Activated effector memory CD4-positive, alpha-beta T cell treated with Interleukin-2 at 50 U/mL for 16 hours (primary cell): ENCODE measurements around the gene ANKRD52.
"Not testable (repeated sequence)": the region's sequence is repeated elsewhere in the genome, so short reads cannot be mapped to it uniquely, and the experiment has no call there.

Source experiments
- DNase-seq: peaks from one replicate; pipeline ENCODE4 v3.0.0-alpha.2; 2020

The ANKRD52 gene

DNA sequence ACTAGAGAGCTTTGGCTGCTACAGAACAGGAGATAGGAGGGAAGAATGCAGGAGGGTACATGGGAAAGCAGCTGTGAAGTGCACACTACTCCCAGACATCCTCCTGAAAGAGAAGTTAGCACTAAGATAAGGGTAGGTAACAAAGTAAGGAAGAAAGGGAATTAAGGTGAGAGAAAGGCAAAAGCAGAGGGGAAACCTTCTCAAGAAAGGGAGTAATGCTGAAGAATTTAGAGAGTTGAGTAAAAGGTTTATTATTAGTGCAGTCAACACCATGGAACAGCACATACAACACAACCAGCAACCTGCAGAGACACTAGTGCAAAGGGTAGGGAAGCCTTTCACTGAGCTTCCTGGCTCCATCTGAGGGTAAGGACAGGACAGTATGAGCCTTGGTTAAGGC lies 53.9 kb downstream of the ANKRD52 start:
- DNase-seq, result no peak

DNA sequence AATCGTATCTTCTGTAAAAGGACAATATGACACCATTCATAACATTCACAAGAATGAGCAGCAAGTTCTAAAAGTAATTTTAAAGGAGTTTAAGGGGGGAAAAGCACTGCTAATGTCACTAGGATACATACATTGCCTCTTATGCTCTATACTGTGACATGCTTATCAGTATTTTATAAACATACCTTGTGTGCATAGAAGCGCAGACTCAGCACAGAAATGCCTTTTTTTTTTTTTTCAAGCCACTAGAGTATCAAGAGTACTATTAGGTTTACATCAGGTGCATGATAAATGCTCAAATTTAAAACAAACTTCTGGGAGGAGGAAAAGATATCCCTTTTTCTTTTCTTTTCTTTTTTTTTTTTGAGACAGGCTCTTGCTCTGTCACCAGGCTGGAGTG lies 55.3 kb downstream of the ANKRD52 start:
- DNase-seq, result no peak

DNA sequence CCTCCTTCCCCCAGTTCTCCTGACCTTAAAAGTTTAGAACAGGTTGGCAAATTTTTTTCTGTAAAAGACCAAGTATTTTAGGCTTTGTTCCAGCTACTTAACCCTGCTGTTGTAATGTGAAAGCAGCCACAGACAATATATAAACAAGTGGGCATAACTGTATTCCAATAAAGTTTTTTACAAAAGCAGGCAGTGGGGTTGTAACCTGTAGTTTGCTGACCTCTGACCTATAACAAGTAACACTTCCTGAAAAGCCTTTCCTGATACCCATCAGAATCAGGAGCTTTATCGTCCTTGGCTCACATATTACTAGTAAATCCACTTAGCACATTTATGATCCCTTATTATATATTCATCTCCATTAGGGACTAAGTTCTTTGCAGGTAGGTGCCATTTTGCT lies 55.8 kb downstream of the ANKRD52 start:
- DNase-seq, result no peak

- no peak for DNase-seq
Observed at GRCh38 chr12:56198836-56199235, 59.3 kb downstream of the ANKRD52 start.

GRCh38 chr12:56197921-56198635 lies 60.1 kb downstream of the ANKRD52 start:
- no peak for DNase-seq

- DNase-seq, result not testable (repeated sequence)
Observed at GRCh38 chr12:56196818-56197550, 61.2 kb downstream of the ANKRD52 start.

DNA sequence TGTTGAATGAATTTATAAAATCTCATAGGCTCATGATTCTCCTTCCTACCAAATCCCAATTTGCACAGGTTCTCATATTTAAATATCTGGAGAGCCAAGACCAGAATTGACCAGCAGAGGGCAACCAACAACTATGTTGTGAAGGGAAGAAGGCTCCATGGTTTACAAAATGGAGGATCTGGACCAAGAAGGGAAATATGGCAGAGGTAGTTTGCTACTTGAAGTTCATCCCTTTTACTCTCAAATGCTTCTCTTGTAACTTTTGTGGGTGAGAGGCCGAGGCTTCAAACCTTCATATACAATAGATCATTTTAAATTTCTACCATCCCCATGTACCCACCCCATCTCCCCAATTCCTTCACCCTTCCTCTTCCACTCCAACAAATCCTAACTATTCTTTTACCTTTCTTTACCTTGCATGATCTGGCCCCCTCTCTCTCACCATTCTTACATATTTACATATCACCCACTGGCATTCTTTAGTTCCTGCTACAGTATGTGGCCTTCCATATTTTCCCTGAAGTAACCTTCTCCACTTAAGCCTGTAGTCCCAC lies 65.1 kb downstream of the ANKRD52 start:
- peak; percentile 34 for DNase-seq

- DNase-seq, result no peak
Observed at GRCh38 chr12:56192582-56192981, 65.6 kb downstream of the ANKRD52 start.

GRCh38 chr12:56190695-56191155 lies 67.5 kb downstream of the ANKRD52 start:
- no peak for DNase-seq

DNA sequence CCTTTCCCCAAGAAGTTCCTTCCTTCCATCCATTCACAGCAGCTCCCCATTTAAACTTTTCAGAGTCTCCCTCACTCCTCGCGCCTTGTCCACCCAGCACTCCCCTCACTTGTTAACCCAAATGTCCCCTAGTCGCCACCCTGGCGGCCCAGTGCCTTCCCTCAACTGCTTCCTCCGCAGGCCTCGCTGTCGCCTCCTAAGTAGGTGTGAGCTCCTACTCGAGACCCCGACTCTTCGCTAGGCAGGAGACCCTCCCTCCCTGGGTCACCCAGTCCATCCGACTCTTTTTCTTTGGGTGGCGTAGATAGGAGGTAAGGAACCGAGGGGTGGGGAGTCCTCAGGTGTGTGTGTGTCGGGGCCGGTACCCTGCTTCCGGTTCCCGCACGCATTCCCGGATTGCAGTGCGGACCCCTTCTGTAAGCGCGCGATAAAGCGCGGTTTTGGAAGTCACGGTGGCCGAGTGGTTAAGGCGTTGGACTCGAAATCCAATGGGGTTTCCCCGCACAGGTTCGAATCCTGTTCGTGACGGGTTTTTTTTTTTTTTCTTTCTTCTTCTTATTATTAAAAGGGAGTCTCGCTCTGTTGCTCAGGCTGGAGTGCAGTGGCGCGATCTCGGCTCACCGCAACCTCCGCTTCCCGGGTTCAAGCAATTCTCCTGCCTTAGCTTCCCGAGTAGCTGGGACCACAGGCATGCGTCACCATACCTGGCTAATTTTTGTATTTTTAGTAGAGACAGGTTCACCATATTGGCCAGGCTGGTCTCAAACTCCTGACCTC lies 68.1 kb downstream of the ANKRD52 start:
- peak; percentile 59 for DNase-seq

DNA sequence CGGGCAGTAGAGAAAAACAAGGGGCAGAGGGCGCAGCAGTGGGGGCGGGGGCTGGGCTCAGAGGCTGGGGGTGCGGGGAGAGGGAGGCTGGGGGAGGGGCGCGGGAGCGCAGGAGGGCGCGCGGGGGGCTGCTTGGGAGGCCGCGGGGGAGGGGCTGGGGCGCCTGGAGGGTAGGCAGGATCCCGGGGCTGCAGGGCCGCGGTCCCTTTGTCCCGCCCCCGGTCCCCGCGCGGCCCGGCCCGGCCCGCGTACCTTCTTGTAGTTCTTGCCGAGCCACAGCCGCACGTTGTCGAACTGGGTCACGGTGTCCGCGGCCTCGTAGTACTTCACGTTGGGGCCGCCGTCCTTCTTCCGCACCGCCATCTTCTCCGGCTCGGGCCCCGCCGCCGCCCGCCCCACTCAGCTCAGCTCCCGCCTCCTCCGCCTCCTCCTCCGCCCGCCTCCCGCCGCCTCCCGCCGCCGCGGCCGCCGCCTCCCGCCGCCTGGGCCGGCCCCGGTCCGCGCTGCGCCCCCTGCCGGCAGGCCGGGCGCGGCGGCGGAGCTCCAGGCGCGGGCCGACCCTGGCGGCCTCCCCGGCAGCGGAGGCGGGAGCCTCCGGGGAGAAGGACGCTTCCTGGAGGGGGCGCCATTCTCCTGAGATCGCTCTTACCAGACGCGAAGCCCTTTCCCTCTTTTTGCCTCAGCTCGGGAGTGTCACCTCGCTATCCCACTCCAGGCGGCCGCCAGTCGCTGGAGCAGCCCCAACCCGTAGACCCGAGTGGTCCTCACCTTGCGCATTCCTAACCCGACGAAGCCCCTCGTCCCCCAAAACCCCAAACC lies 68.9 kb downstream of the ANKRD52 start, which contains the start of gene SMARCC2:
TSS of gene SMARCC2 (minus strand) at position 385 of the 819 bp plus-strand sequence. CDS start at position 363, 22 bp downstream.
- DNase-seq, result peak; percentile 79

DNA sequence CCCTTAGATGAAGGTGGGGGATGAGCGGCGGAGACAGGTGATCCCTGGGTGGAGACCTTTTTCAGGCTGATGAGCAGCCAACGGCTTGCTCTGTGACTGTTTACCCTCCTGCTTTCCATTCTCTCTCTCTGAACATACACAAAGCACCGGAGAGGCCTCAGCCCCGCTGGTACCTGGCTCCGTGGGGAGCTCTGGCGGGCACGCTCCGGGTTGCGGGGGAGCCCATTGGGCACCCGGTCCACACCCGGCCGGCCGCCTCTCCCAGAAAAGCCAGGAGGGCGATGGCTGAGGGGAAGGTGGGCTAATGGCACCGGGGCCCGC lies 69.4 kb downstream of the ANKRD52 start:
- DNase-seq, result no peak

- no peak for DNase-seq
Observed at GRCh38 chr12:56188131-56188777, 69.9 kb downstream of the ANKRD52 start.
